NCI-H82 treated with DMSO at 0.1 percent for 48 hours (cell line): ENCODE measurements around the gene ADNP.

Experiments
- DNase-seq: peaks from one replicate; lab custom pipeline; 2025; ENCODE audit not compliant: unreplicated experiment; lab: John Stamatoyannopoulos, UW

The ADNP gene

GRCh38 chr20:50932691-50933280, 1.5 kb upstream of the ADNP start:
- no peak for DNase-seq

- no peak for DNase-seq
These were observed 814 bp upstream of the ADNP start for GRCh38 chr20:50932016-50932485.

- DNase-seq, result no peak
These were observed 296 bp downstream of the ADNP start for GRCh38 chr20:50930976-50931305.

GRCh38 chr20:50930139-50930975, 880 bp downstream of the ADNP start:
- DNase-seq, result no peak

GRCh38 chr20:50929299-50930138, 1.7 kb downstream of the ADNP start:
- peak; percentile 98 for DNase-seq

- DNase-seq, result no peak
These were observed 2.8 kb downstream of the ADNP start for GRCh38 chr20:50928469-50928868.

- DNase-seq, result no peak
These were observed 4.7 kb downstream of the ADNP start for GRCh38 chr20:50926530-50926929.

GRCh38 chr20:50924261-50924920, 6.8 kb downstream of the ADNP start:
- DNase-seq, result no peak

GRCh38 chr20:50921803-50922501, 9.3 kb downstream of the ADNP start:
- no peak for DNase-seq

- peak; percentile 22 for DNase-seq
These were observed 10.2 kb downstream of the ADNP start for GRCh38 chr20:50920997-50921396.

GRCh38 chr20:50919567-50919966, 11.7 kb downstream of the ADNP start:
- DNase-seq, result peak; percentile 11

- no peak for DNase-seq
These were observed 12.8 kb downstream of the ADNP start for GRCh38 chr20:50918403-50918802.

- DNase-seq, result no peak
These were observed 14.3 kb downstream of the ADNP start for GRCh38 chr20:50916934-50917333.

- DNase-seq, result peak; percentile 30
These were observed 15.0 kb downstream of the ADNP start for GRCh38 chr20:50916257-50916656.

- DNase-seq, result no peak
These were observed 15.8 kb downstream of the ADNP start for GRCh38 chr20:50915424-50915823.

GRCh38 chr20:50913690-50914375, 17.4 kb downstream of the ADNP start:
- DNase-seq, result no peak

- no peak for DNase-seq
These were observed 19.5 kb downstream of the ADNP start for GRCh38 chr20:50911716-50912115.

GRCh38 chr20:50911030-50911429, 20.2 kb downstream of the ADNP start:
- DNase-seq, result no peak

- DNase-seq, result no peak
These were observed 21.8 kb downstream of the ADNP start for GRCh38 chr20:50909413-50909812.

- DNase-seq, result no peak
These were observed 27.1 kb downstream of the ADNP start for GRCh38 chr20:50904067-50904570.
